IPS-18c (cell line): Measurements from ENCODE around the gene NEK6.

Source experiments
- H3K4me3 ChIP-seq: 2 replicates; pipeline ENCODE4 v1.7.0; 2013; ENCODE audit warnings: low read depth, mild to moderate bottlenecking, low read length, moderate library complexity; ENCODE audit not compliant: insufficient read depth
- H3K9me3 ChIP-seq: one replicate; pipeline ENCODE4 v1.6.1; 2013; ENCODE audit warnings: mild to moderate bottlenecking, low read length, moderate library complexity; ENCODE audit not compliant: control insufficient read depth, insufficient read depth

NEK6 gene

DNA sequence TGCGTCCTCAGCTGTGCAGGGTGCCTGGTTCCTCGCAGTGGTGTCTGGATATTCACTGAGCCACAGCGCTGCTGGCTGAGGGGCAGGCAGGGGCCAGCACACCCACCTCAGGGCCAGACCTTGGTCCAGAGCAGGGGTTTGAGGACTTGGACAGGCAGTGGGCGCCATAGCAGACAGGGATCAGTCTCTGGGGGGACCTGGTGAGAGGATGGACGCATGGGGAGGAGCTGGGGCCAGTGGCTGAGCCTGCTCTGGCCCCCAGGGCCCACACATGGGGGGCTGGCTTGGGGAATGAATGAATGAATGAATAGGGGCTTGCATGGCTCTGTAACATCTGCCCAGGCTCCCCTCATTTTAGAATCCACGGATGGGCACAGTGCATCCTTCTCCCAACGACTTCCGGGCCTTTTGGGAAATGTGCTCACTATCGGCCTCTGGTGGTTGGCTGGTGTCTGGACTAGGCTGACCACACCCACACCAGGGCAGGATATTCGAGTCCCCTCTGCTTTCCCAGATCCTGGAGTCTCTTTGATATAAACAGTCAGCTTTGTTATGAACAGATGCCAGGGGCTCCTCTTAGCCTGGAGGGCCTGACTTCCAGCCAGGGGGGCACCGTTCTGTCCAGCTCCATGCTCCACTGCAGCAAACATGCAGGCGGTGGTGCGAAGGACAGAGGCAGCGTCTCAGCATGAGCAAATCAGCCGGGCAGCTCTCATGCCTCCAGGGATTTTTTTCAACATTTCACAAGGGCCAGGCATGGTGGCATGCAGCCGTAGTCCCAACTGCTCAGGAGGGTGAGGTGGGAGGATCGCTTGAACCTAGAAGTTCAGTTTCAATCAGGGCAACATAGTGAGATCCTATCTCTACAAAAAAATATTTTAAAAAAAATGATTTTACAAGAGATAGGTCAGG lies 62.6 kb downstream of the NEK6 start:
- Histone ChIP-seq H3K9me3 (no peaks in the 10 kb centered on the region), H3K4me3 (no peak overlapping the region)

DNA sequence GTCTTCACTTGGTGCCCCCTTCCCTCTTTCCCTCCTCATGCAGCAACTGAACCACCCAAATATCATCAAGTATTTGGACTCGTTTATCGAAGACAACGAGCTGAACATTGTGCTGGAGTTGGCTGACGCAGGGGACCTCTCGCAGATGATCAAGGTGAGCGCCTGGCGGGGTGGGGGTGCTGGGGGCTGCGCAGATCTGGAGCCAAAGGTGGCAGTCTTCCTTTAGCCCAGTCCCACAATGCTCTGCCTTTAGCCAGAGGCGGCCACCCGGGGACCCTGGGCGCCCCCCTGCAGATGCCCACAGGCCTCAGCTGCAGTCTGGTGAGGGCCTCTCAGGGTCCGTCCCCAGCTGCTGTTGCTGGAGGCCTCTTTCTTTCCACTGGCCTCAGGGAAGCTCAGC lies 63.7 kb downstream of the NEK6 start:
- H3K9me3 ChIP-seq = no peaks in the 10 kb centered on the region
- no peak overlapping the region for H3K4me3 ChIP-seq

DNA sequence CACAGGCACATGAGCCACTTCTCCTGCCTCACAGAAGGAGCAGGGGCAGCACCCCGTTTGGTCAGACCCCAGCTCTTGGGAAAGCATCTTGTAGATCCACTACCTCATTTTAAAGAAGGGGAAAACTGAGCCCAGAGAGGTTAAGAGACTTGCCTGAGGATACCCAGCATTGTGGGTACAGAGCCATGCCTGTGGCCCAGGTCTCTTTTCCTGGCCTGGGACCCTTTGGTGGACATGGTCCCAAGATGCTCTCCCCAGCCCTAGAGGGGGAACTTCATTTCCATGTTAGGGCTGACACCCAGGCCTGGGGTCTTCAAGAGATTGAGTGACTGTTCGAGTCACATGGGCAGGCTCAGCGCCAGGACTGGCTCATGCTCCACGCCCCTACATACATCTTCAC lies 64.2 kb downstream of the NEK6 start:
- Histone ChIP-seq H3K9me3 (no peaks in the 10 kb centered on the region), H3K4me3 (no peak overlapping the region)

DNA sequence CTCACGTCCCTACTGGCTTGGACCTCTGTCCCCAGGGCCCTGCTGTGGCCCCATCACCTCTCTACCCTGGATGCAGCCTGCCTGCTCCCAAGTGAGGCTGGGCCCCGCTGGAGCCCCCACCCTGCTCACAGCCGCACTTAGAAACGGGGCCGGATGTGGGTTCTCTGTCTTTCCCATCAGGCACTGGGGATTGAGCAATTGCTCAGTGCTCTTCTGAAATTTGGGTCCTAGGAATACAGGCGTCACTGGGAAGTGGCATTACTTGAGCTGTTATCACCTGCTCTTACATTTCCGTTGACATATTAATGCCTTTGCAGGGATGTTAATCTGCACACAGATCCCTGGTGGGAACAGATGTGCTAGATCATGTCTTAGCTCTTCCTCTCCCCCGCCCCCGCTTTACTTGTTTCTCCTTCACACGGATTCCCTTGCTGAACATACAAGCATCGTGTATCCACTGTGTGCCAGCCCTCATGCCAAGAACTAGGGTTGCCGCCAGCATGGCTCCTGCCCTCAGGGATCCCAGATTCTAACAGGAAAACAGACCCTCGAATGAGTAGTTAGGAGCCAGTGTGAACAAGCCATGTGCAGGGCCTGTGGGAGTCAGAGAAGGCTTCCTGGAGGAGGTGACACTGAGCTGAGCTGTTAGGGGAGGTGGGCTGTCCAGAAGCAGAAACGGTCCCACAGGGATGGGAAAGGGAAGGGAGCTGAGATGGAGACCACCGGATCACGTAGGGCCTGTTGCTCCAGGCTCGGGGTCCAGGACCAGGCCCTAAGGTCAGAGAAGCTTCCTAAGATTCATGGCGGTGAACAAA lies 65.1 kb downstream of the NEK6 start:
- Histone ChIP-seq H3K4me3 (no peak overlapping the region), H3K9me3 (no peaks in the 10 kb centered on the region)

DNA sequence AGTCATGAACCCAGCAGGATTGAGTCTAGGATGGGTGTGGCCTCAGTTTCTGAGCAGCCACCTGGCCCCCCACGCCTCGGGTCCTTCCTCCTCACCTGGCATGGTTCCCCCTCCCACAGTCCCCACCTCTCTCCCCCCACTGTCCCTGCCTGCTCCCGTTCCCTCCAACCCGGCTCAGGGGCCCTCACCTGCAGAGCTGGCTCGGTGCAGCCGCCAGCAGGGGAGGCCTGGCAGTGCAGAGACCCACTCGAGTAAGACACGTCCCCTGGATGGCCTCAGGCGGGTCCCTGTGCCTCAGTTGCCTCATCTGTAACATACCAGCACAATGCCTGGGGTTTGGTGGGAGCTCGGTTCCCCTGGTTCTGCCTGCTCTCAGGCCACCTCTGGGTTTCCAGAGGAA lies 66.2 kb downstream of the NEK6 start:
- Histone ChIP-seq H3K9me3 (no peaks in the 10 kb centered on the region), H3K4me3 (no peak overlapping the region)

DNA sequence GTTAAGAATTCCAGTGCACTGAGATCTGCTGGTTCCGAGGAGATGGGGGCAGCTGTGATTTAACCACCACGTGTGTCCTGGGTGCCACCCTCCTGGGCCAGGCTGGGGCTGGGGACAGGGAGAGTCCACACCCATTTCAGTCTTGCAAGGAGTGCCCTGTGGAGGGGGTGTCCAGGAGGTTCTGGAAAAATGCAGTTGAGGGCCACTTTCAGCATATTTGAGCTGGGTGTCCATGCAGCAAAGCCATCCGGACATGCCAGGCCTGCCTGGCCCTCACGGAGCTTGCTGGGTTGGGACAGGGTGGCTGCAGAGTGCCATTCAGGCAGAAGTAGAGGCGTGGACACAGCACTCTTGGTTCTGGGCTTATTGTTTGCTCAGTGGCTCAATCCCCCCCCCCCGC lies 68.1 kb downstream of the NEK6 start:
- no peaks in the 10 kb centered on the region for H3K9me3 ChIP-seq
- H3K4me3 ChIP-seq = no peak overlapping the region

DNA sequence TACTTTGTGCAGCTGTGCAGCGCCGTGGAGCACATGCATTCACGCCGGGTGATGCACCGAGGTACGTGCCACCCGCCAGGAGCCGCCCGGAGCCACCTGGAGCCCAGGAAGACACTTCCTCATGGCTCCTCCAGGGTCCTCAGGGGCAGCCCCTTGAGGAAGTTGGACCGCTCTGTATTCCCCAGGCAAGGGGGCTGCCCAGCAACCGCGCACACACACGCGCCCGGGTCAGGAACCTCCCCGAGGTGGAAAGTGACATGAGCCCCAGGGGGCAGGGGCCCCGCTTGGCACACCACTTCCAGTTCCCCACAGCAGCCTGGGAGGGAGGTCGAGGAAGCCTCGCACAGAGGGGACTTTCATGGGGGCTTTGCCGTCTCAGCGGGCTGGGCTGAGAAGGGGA lies 68.6 kb downstream of the NEK6 start:
- H3K4me3 ChIP-seq = no peak overlapping the region
- no peaks in the 10 kb centered on the region for H3K9me3 ChIP-seq

DNA sequence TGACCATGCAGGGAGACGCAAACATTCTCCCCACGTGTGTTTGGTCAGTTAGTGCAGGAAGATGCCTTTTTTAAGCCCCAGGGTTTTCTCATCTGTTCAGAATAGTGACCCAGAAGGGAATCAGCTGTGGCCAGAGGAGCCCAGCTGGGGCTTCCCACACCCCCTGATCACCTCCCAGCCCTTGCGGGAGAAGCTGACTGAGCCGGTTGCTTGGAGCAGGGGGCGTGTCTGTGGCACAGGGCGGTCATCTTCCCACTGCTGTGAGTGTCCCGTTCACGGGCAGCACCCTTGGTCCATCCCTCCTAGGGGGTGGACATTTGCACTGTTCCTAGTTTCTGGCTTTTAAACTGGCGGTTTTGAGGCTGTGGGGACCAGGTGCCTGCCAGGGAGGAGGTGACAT lies 69.7 kb downstream of the NEK6 start:
- Histone ChIP-seq H3K9me3 (no peaks in the 10 kb centered on the region), H3K4me3 (no peak overlapping the region)

DNA sequence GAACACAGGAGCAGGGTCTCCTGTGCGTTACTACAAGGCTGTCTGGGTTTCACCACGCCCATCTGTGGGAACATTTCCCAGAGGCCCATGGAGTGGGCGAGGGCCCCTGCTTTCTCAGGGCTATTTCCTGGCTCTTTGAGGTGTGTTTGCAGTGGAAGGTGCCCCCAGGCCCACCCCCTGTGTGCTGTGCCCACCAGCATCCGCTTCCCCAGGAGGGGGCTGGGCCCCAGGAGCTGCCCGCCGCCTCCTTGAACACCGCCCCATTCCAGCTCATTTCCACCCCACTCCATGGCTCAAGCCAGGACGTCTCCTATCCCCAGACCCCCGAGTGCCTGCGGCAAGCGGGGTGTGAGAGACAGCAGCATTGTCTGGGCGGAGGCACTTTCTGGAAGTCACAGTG lies 70.5 kb downstream of the NEK6 start:
- Histone ChIP-seq H3K4me3 (no peak overlapping the region), H3K9me3 (no peaks in the 10 kb centered on the region)

DNA sequence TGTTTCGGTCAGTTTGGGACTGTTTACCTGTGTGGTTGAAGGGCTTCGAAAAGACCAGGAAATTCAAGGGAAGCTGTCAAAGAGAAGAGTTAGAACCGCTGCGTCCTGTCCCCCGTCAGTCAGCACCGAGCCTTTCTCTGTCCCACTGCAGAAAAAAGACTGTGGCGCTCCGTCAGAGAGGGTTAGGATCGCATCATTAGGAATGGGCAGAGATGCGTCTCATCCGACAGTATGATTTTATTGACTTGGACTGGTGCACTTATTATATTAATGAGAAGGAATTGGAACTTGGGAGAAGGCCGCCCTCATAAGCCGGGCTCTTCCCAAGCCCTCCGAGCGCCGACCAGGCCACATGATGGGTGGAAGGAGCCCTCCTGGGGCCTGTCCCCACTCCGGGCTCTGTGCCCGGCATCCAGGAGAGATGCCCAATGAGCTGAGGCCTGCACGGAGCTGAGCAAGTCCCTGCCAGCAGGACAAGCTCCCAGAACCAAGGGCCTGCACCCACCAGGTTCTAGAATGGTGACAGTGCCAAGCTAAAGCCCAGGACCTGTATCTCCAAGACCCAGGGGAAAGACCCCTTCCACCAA lies 71.5 kb downstream of the NEK6 start:
- H3K4me3 ChIP-seq = no peak overlapping the region
- no peaks in the 10 kb centered on the region for H3K9me3 ChIP-seq

DNA sequence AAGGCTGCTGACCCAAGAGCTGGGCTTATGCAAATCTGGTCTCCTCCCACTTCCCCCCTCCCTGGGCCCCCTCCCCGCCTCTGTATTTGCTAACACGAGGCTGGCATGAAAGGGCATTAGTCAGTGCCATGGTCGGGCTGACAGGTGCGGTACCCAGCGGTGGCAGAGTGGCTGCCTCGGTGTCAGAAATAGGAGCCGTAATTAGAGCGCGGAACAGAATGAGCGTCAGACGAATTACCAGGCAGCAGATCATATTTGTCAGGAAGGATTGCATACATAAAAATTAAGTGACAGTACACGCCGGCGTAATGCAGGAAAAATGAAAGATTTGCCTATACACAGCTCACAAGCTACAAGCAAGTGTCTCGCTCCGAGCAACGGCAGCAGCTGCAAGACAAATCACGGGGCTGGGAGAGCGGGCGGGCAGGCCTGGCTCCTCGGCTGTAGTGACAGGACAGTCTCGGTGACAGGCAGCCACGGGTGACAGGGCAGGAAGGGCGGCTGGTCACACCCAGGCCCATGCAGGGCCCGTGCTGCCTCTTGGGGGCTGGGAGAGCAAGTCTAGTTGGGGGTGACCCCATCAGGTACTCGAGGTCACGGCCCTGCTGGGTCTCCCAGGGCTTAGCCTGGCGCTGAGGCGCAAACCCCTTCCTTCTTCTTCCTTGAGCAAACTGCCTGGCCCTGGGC lies 72.4 kb downstream of the NEK6 start:
- Histone ChIP-seq H3K4me3 (no peak overlapping the region), H3K9me3 (no peaks in the 10 kb centered on the region)

DNA sequence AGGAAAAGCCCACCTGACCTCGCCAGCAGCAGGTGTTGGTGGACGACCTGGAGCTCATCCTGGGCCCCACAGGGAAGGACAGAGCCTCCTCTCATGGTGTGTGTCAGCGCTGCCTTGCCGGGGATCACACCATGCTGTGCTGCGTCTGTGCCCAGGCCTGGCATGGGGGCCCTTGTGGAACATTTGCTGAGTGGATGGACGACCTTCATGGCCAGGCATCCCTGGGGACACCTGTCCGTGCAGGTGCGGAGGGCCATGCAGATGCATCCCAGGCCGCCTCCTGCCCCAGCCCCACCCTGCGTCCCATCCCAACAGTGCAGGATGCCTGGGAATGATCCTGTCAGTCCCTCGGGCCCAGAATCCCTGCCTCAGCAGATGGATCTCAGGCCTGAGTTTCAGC lies 73.8 kb downstream of the NEK6 start:
- no peak overlapping the region for H3K4me3 ChIP-seq

DNA sequence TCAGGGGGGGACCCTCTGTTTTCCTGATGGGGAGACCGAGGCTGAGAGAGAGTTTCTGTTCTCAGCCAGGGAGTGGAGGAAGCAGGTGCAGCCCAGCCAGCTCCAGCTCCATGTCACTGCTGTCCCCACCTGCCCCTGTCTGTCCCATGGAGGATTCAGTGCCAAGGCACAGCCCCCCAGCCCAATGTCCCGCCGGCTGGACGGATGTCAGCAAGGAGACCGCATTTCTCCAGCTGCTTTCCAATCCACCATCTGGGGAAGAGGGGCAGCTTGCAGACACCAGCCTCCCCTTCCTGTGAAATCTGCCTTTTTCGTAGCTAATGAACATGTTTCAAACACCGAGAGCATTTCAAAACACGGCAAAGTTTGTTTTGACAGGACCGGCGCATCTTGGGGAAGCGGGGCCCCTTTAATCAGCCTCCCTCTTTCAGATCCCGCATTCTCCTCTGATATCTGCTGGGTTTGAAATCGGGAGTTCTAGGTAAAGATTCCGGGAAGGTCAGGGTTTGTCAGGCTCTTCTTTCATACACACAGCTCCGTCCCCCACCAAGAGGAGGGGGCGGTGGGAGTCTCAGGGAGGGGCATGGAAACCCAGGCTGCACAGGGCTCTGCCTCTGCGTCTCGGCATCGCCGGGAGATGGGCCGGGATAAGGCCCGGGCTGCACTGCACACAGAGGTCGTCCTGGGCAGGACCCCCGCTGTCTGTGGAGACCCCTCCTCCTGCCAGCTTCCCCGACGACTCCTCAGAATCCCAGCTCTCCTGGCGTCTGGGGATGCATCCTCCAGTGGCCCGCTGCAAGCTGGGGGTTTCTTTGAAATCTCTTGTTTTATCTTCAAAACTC lies 74.8 kb downstream of the NEK6 start:
- Histone ChIP-seq H3K9me3 (no peaks in the 10 kb centered on the region), H3K4me3 (no peak overlapping the region)

More for the DNA sequence above, 73.8 kb downstream of the NEK6 start:
- H3K9me3 ChIP-seq = no peaks in the 10 kb centered on the region

DNA sequence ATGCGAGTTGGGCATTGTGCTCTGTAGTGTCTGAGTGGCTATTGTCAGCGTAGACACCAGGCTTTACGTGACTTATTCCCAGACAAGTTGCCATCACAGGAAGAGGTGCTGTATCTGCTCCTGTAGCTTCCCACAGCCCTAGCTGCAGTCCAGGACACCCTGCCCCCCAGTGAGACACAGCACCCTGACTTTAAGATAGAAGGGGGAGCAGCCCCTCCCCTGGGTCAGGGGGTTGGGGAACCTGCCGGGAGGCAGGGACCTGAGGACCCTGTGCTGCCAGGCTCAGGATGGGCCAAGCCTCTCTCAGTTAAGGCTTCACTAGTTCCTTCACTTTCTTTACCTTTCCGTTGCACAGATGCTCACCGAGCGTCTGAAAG lies 75.4 kb downstream of the NEK6 start:
- peaks cover 2% of the 10 kb centered on the region for H3K9me3 ChIP-seq
- H3K4me3 ChIP-seq = no peak overlapping the region

DNA sequence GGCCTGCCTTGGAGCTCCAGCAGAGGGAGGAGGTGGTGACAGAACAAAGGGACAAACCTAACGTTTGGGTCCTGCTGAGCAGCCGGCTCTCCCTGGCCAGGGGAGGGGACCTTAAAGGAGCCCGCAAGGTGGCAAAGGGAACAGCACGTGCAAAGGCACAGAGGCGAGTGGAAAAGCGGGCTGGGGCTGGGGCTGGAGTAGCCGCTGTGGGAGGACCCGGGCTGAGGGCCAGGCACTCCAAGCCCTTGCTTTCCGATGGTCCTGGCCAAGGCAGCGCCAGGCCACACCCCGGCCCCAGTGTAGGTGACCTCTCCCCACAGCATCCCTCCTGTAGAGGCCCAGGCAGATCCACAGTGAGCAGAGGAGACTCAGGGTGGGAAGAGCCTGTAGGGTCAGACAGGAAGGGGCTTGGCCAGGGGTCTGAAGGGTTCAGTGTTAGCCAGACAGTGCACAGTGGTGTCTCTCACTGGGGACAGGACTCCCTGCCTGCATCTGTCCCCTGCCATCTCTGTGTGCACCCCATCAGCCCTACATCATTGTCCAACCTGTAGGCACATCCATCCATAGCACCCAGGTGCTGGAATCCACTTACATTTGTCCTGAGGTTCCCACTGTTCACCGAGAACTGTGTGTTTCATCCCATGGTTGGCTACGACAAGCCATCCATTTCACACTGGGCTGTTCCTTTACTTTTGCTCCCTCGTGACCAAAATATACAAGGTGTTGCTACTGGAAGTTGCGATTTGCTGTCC lies 77.0 kb downstream of the NEK6 start:
- Histone ChIP-seq H3K4me3 (no peak overlapping the region), H3K9me3 (peaks cover 2% of the 10 kb centered on the region)

DNA sequence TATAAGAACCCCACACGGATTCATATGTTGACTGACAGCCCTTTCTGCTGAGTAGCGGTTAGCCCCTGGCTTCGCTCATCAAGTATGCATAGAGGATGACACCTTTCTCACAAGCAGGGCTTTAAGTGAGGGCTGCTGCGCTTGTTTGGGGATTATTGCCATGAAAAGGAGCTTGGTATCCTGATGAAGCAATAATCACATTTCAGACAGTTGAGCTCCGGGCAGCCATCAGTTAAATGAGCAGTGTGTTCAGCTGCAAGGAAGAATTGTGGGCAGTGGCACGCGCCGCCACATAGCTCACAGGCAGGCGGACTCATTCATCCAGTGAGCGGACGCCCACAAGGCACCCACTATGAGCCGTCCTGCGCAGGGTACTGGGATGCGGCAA lies 77.6 kb downstream of the NEK6 start:
- peaks cover 2% of the 10 kb centered on the region for H3K9me3 ChIP-seq
- H3K4me3 ChIP-seq = no peak overlapping the region
